Esophagus muscularis mucosa (tissue), 4 donors: ENCODE data around the gene CAVIN4. TPM values are rescaled to one million over a fixed set of nuclear protein-coding genes. Genes with fewer than 3 reads are reported as not detected.

ENCODE experiments used
- DNase-seq: peaks from one replicate; pipeline ENCODE4 v3.0.0-alpha.2; 2017; ENCODE audit errors: extremely low spot score
- H3K27ac ChIP-seq, 4 donors: fragments of 200-600 bp; sonication (generic); replicated peaks in 1 of 4; 1 replicate in 3 of 4; 2 replicates in 1 of 4; pipeline ENCODE4 v1.5.1; 2016 to 2019; ENCODE audit warnings: mild to moderate bottlenecking in 1 of 4
- H3K27me3 ChIP-seq, 4 donors: fragments of 200-600 bp; sonication (generic); one replicate each; pipeline versions ENCODE4 v1.5.1 to v1.6.0; 2016 to 2019
- H3K36me3 ChIP-seq, 4 donors: fragments of 200-600 bp; sonication (generic); one replicate each; pipeline ENCODE4 v1.5.1; 2016 to 2019
- H3K4me1 ChIP-seq, 4 donors: fragments of 200-600 bp; sonication (generic); one replicate each; pipeline ENCODE4 v1.5.1; 2016 to 2019
- H3K4me3 ChIP-seq, 4 donors: fragments of 200-600 bp; sonication (generic); 1 replicate in 2 of 4; 2 replicates in 2 of 4; pipeline ENCODE4 v1.5.1; 2016 to 2019; ENCODE audit warnings: mild to moderate bottlenecking in 4 of 4, moderate library complexity in 1 of 4
- H3K9me3 ChIP-seq, 4 donors: fragments of 200-600 bp; sonication (generic); 1 replicate in 3 of 4; 2 replicates in 1 of 4; pipeline ENCODE4 v1.5.1; 2016 to 2019
- CTCF ChIP-seq, 3 experiments: fragments of 200-600 bp in 2 of 3; fragments of 450-650 bp in 1 of 3; sonication (generic) in 2 of 3; IDR thresholded peaks; one replicate each; pipeline ENCODE4 v1.5.1; 2017 to 2019; ENCODE audit warnings: antibody characterized with exemption in 3 of 3, mild to moderate bottlenecking in 2 of 3, moderate library complexity in 1 of 3
- EP300 ChIP-seq: sonication (generic); formaldehyde crosslinking; IDR thresholded peaks from one replicate; pipeline ENCODE4 v1.6.1; 2017; ENCODE audit warnings: antibody characterized with exemption
- POLR2A ChIP-seq: fragments of 450-650 bp; IDR thresholded peaks from one replicate; pipeline ENCODE4 v1.6.1; 2017; ENCODE audit warnings: antibody characterized with exemption, moderate library complexity, mild to moderate bottlenecking, low read depth
- POLR2AphosphoS5 ChIP-seq, 2 donors: sonication (generic); formaldehyde crosslinking; IDR thresholded peaks; one replicate each; pipeline ENCODE4 v1.6.1; 2017; ENCODE audit warnings: antibody characterized with exemption in 2 of 2
- WGBS: methylation state at CpG from one replicate; pipeline ENCODE4 v1.1.5; 2018; 5-methylcytosine and 5-hydroxymethylcytosine counted together
- intact Hi-C: fragments of 100-400 bp; cut with DNase I; formaldehyde crosslinking; loops from one replicate; pipeline ENCODE4 v1.15.1; 2023
- total RNA-seq, 4 donors: library from RNA; depleted of rRNA; stranded (reverse); fragments of >200 nt; gene quantifications; one replicate each; pipeline versions ENCODE4 v1.1.0 to v1.2.1, GENCODE V29; 2016

CAVIN4 gene
- total RNA-seq, 4 donors from 2014 or later: 0.33 to 1.5 (median 0.95) TPM

DNA sequence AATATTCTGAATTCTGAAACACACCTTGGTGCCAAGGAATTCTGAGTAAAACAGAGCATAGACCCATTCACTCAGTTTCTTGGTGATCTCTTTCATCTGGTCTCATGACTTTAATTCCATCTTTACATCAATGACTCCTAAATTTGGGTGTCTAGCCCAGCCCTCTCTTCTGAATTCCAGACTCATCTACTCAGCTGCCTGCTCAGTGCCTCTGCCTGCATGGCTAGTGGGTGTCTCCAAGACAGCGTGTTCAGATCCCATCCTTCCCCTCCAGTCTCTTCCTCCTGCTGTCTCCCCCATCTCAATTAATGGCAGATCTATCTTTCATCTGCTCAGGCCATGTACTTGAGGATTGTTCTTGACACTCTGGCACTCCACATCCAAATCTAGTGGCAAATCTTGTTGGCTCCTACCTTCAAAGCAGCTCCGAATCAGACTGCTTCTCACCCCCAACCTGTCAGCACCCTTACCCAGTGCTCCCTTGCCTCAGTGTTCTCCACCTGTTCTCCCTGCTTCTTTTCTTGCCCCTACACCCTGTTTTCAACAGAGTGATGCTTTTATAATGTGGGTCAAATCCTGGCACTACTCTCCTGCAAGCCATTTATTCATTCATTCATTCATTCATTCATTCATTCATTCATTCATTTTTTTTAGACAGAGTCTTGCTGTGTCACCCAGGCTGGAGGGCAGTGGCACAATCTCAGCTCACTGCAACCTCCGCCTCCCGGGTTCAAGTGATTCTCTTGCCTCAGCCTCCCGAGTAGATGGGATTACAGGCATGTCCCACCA, 5.3 kb downstream of the CAVIN4 start:
- Histone ChIP-seq H3K4me1 (peaks cover 0 to 3% (median 0%) of the 10 kb centered on the region in 4 donors), H3K4me3 (no peak overlapping the region), H3K27ac (no peak overlapping the region), H3K27me3 (no peaks in the 10 kb centered on the region), H3K9me3 (no peaks in the 10 kb centered on the region), H3K36me3 (peaks cover 0 to 10% (median 4%) of the 10 kb centered on the region in 4 donors)
- intact Hi-C loops: no loop called here
- no peak for DNase-seq
- TF ChIP-seq CTCF (IDR thresholded peaks at IDR 0.05) (no peak), POLR2A (no peak), POLR2AphosphoS5 (IDR thresholded peaks at IDR 0.05) (no peak), EP300 (no peak)
- 90% methylated on average over 5 of the region's 5 CpGs for WGBS

GRCh38 chr9:100584951-100585350, 7.1 kb downstream of the CAVIN4 start:
- Histone ChIP-seq H3K4me3 (no peak overlapping the region), H3K27ac (no peak overlapping the region), H3K4me1 (peaks cover 0 to 3% (median 0%) of the 10 kb centered on the region in 4 donors), H3K27me3 (no peaks in the 10 kb centered on the region), H3K36me3 (peaks cover 0 to 10% (median 4%) of the 10 kb centered on the region in 4 donors), H3K9me3 (no peaks in the 10 kb centered on the region)
- TF ChIP-seq CTCF (IDR thresholded peaks at IDR 0.05) (no peak), POLR2A (no peak), EP300 (no peak), POLR2AphosphoS5 (IDR thresholded peaks at IDR 0.05) (no peak)
- intact Hi-C loops: no loop called here
- DNase-seq: no peak
- WGBS: 94% methylated on average over 4 of the region's 4 CpGs

DNA sequence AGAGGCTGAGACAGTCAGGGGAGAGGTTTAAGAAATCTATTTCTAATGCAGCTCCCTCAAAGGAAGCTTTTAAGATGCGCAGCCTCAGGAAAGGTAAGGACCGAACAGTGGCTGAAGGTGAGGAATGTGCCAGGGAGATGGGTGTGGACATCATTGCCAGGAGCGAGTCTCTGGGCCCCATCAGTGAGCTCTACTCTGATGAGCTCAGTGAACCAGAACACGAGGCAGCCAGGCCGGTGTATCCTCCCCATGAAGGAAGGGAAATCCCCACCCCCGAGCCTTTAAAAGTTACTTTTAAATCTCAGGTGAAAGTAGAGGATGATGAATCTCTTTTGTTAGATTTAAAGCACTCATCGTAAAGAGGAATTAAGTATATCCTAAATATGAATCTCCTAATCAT, 8.2 kb downstream of the CAVIN4 start:
- intact Hi-C loops: no loop called here
- no peak overlapping the region for H3K4me3 ChIP-seq
- no peaks in the 10 kb centered on the region for H3K9me3 ChIP-seq
- no peaks in the 10 kb centered on the region for H3K27me3 ChIP-seq
- peaks cover 0 to 10% (median 4%) of the 10 kb centered on the region in 4 donors for H3K36me3 ChIP-seq
- H3K27ac ChIP-seq: no peak overlapping the region
- peaks cover 0 to 3% (median 0%) of the 10 kb centered on the region in 4 donors for H3K4me1 ChIP-seq
- 93% methylated on average over 7 of the region's 7 CpGs for WGBS
- DNase-seq: no peak
- no peak for TF ChIP-seq CTCF (IDR thresholded peaks at IDR 0.05)
- no peak for TF ChIP-seq EP300
- no peak for TF ChIP-seq POLR2AphosphoS5 (IDR thresholded peaks at IDR 0.05)
- no peak for TF ChIP-seq POLR2A

GRCh38 chr9:100587375-100587774, 9.5 kb downstream of the CAVIN4 start:
- Histone ChIP-seq H3K27ac (no peak overlapping the region), H3K4me3 (no peak overlapping the region), H3K36me3 (peaks cover 0 to 10% (median 4%) of the 10 kb centered on the region in 4 donors), H3K27me3 (no peaks in the 10 kb centered on the region), H3K9me3 (no peaks in the 10 kb centered on the region), H3K4me1 (no peaks in the 10 kb centered on the region)
- no peak for DNase-seq
- 77% methylated on average over 9 of the region's 9 CpGs for WGBS
- TF ChIP-seq POLR2AphosphoS5 (IDR thresholded peaks at IDR 0.05) (no peak), POLR2A (no peak), EP300 (no peak), CTCF (IDR thresholded peaks at IDR 0.05) (no peak)
- intact Hi-C loops: no loop called here
